PC-3 (cell line): ENCODE results near the gene ADGRG1.

Experiments
- EZH2phosphoT487 ChIP-seq: fragments of 300-600 bp; sonication (generic); IDR thresholded peaks from 2 replicates; pipeline ENCODE4 v1.6.1; 2018; ENCODE audit warnings: mild to moderate bottlenecking, antibody characterized with exemption, low read length, borderline replicate concordance
- TF ChIP-seq, protein P1 (sequence below): fragments of 300-600 bp; sonication (generic); conservative IDR thresholded peaks from 2 replicates; pipeline ENCODE4 v1.5.1; 2017; ENCODE audit warnings: antibody characterized with exemption, low read depth, mild to moderate bottlenecking, low read length

DNA sequence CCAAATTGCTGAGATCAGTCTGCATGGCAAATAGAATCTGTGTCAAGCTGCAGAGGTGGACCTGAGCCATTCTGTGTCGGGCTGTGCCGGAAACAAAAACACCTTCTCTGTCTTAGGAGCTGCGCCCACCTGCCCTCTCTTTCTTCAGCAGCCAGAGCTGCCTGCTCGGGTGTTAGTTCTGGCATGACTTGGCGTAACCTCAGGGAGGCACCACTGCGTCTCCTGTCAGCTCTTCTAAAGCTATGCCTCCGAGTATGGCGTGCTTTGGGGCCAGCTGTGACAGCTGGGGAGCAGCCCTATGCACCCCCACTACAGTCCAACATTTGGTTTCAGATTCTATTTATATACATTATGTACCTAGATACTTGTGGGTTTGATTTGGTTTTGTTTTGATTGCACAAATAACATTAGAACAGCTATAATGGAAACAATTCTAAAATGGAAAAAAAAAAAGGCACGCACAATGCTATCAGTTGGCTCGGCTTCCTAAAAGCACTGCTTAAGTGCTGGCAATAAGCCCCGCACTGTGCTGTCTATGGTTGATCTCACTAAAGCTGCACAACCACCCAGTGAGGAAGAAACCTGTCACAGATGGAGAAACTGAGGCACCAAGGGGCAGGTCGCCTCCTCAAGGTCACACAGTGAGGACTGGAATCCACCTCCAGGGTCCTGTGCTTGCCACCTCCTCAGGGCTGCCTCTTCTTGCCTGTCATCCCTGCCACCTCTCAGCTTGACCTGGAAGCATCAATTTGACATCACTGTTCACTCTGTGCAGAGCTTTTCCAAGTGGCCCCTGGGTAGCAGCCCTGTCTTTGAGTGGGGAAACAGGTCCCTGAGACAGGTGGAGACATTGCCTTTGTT, 18.7 kb upstream of the ADGRG1 start:
- TF ChIP-seq, protein P1, sequence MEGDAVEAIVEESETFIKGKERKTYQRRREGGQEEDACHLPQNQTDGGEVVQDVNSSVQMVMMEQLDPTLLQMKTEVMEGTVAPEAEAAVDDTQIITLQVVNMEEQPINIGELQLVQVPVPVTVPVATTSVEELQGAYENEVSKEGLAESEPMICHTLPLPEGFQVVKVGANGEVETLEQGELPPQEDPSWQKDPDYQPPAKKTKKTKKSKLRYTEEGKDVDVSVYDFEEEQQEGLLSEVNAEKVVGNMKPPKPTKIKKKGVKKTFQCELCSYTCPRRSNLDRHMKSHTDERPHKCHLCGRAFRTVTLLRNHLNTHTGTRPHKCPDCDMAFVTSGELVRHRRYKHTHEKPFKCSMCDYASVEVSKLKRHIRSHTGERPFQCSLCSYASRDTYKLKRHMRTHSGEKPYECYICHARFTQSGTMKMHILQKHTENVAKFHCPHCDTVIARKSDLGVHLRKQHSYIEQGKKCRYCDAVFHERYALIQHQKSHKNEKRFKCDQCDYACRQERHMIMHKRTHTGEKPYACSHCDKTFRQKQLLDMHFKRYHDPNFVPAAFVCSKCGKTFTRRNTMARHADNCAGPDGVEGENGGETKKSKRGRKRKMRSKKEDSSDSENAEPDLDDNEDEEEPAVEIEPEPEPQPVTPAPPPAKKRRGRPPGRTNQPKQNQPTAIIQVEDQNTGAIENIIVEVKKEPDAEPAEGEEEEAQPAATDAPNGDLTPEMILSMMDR = no peak
- no peak for TF ChIP-seq EZH2phosphoT487
